Measurements from ENCODE around the gene REPS1.
"Not testable (repeated sequence)": the region's sequence is repeated elsewhere in the genome, so short reads cannot be mapped to it uniquely, and the experiment has no call there.

Gene REPS1

GRCh38 chr6:138987643-138988468, at the start of gene REPS1:
Gene REPS1, minus strand, starts transcription at chr6:138988253. Its CDS starts 571 bp downstream, at chr6:138987682.
- peak within 1 kb of the TSS; percentile 93 for H3K4me3 ChIP-seq (ENCODE audit: low read depth, low read length)

GRCh38 chr6:139037490-139037889, 49.4 kb upstream of the REPS1 start:
- no peak overlapping the region for H3K4me3 ChIP-seq (ENCODE audit: low read depth, low read length)

- peak overlapping the region; percentile 89 for H3K4me3 ChIP-seq (ENCODE audit: low read depth, low read length)
Observed at GRCh38 chr6:139030228-139030963, 42.3 kb upstream of the REPS1 start.

GRCh38 chr6:139029470-139030227, 41.6 kb upstream of the REPS1 start:
- peak overlapping the region; percentile 89 for H3K4me3 ChIP-seq (ENCODE audit: low read depth, low read length)

- peak within 1 kb of the TSS; percentile 89 for H3K4me3 ChIP-seq (ENCODE audit: low read depth, low read length)
Observed at GRCh38 chr6:139028658-139029469, 40.8 kb upstream of the REPS1 start, which contains the start of gene ABRACL. Gene ABRACL, plus strand, starts transcription at chr6:139028745. Its CDS starts 5,416 bp downstream, at chr6:139034161.

- H3K4me3 ChIP-seq (ENCODE audit: low read depth, low read length): peak overlapping the region; percentile 89
Observed at GRCh38 chr6:139028215-139028657, 40.2 kb upstream of the REPS1 start.

- H3K4me3 ChIP-seq (ENCODE audit: low read depth, low read length): peak overlapping the region; percentile 89
Observed at GRCh38 chr6:139027620-139028182, 39.6 kb upstream of the REPS1 start.

- H3K4me3 ChIP-seq (ENCODE audit: low read depth, low read length): not testable (repeated sequence)
Observed at GRCh38 chr6:139025416-139025815, 37.4 kb upstream of the REPS1 start.

GRCh38 chr6:139020689-139021088, 32.6 kb upstream of the REPS1 start:
- H3K4me3 ChIP-seq (ENCODE audit: low read depth, low read length): no peak overlapping the region

GRCh38 chr6:139019722-139020121, 31.7 kb upstream of the REPS1 start:
- no peak overlapping the region for H3K4me3 ChIP-seq (ENCODE audit: low read depth, low read length)

GRCh38 chr6:139017227-139017626, 29.2 kb upstream of the REPS1 start:
- H3K4me3 ChIP-seq (ENCODE audit: low read depth, low read length): no peak overlapping the region

- no peak overlapping the region for H3K4me3 ChIP-seq (ENCODE audit: low read depth, low read length)
Observed at GRCh38 chr6:139016337-139017213, 28.5 kb upstream of the REPS1 start.

GRCh38 chr6:139014945-139015344, 26.9 kb upstream of the REPS1 start:
- H3K4me3 ChIP-seq (ENCODE audit: low read depth, low read length): no peak overlapping the region

GRCh38 chr6:139013185-139013800, 25.2 kb upstream of the REPS1 start:
- no peak overlapping the region for H3K4me3 ChIP-seq (ENCODE audit: low read depth, low read length)

- H3K4me3 ChIP-seq (ENCODE audit: low read depth, low read length): no peak overlapping the region
Observed at GRCh38 chr6:139011980-139012379, 23.9 kb upstream of the REPS1 start.

- H3K4me3 ChIP-seq (ENCODE audit: low read depth, low read length): no peak overlapping the region
Observed at GRCh38 chr6:139010674-139011073, 22.6 kb upstream of the REPS1 start.

- H3K4me3 ChIP-seq (ENCODE audit: low read depth, low read length): no peak overlapping the region
Observed at GRCh38 chr6:139008117-139008516, 20.1 kb upstream of the REPS1 start.

- no peak overlapping the region for H3K4me3 ChIP-seq (ENCODE audit: low read depth, low read length)
Observed at GRCh38 chr6:139007428-139007827, 19.4 kb upstream of the REPS1 start.

- no peak overlapping the region for H3K4me3 ChIP-seq (ENCODE audit: low read depth, low read length)
Observed at GRCh38 chr6:139006477-139006876, 18.4 kb upstream of the REPS1 start.

Measured in iPS-11a (cell line).